Common myeloid progenitor, CD34-positive (primary cell): ENCODE results near the gene ELK3.

Source experiments
- CTCF ChIA-PET: fragments of 350-600 bp; sonication (Branson Sonifier 250); formaldehyde crosslinking; loops from one replicate; lab custom pipeline; 2021; ENCODE audit warnings: antibody characterized with exemption; lab: Charles Lee
- POLR2A ChIA-PET: fragments of 350-600 bp; sonication (Branson Sonifier 250); formaldehyde crosslinking; loops from one replicate; lab custom pipeline; 2021; ENCODE audit warnings: antibody characterized with exemption; lab: Charles Lee
- DNase-seq, 3 donors: peaks; one replicate each; pipeline versions ENCODE4 v3.0.0 to v3.0.0-alpha.2; 2013
- H3K27ac ChIP-seq, 2 experiments: 1 replicate in 1 of 2; 2 replicates in 1 of 2; pipeline ENCODE4 v1.7.0; 2013; ENCODE audit warnings: inconsistent platforms in 2 of 2, low read length in 2 of 2, mild to moderate bottlenecking in 2 of 2, low read depth in 1 of 2, moderate library complexity in 1 of 2; ENCODE audit not compliant: severe bottlenecking in 2 of 2, insufficient read depth in 1 of 2, poor library complexity in 1 of 2
- H3K27me3 ChIP-seq, 5 experiments: replicated peaks in 2 of 5; 1 replicate in 3 of 5; 2 replicates in 2 of 5; pipeline versions ENCODE4 v1.6.1 to v1.7.0; 2013; ENCODE audit warnings: low read length in 4 of 5, mild to moderate bottlenecking in 2 of 5, moderate library complexity in 2 of 5, inconsistent platforms in 1 of 5; ENCODE audit not compliant: insufficient read depth in 5 of 5, control insufficient read depth in 4 of 5
- H3K36me3 ChIP-seq, 4 experiments: 1 replicate in 2 of 4; 2 replicates in 2 of 4; pipeline versions ENCODE4 v1.6.1 to v1.7.0; 2013; ENCODE audit warnings: low read length in 3 of 4, control low read depth in 1 of 4, mild to moderate bottlenecking in 1 of 4; ENCODE audit not compliant: control insufficient read depth in 4 of 4, insufficient read depth in 4 of 4
- H3K4me1 ChIP-seq, 4 experiments: 1 replicate in 3 of 4; 2 replicates in 1 of 4; pipeline versions ENCODE4 v1.6.1 to v1.7.1; 2013; ENCODE audit warnings: low read length in 3 of 4, mild to moderate bottlenecking in 3 of 4, control low read depth in 1 of 4, inconsistent platforms in 1 of 4, moderate library complexity in 1 of 4; ENCODE audit not compliant: control insufficient read depth in 4 of 4, insufficient read depth in 4 of 4; ENCODE audit errors: control extremely low read depth in 1 of 4
- H3K4me3 ChIP-seq, 7 experiments: 1 replicate in 4 of 7; 2 replicates in 3 of 7; pipeline versions ENCODE4 v1.5.1 to v1.7.0; 2013; ENCODE audit warnings: mild to moderate bottlenecking in 7 of 7, low read length in 6 of 7, moderate library complexity in 6 of 7, inconsistent platforms in 2 of 7, low read depth in 2 of 7, control low read depth in 1 of 7; ENCODE audit not compliant: insufficient read depth in 4 of 7, control insufficient read depth in 1 of 7; ENCODE audit errors: extremely low read depth in 1 of 7
- H3K9me3 ChIP-seq, 5 experiments: 1 replicate in 4 of 5; 2 replicates in 1 of 5; pipeline versions ENCODE4 v1.6.1 to v1.7.1; 2013; ENCODE audit warnings: low read length in 4 of 5, mild to moderate bottlenecking in 2 of 5, inconsistent platforms in 1 of 5, low read depth in 1 of 5, moderate library complexity in 1 of 5; ENCODE audit not compliant: control insufficient read depth in 4 of 5, insufficient read depth in 2 of 5; ENCODE audit errors: control extremely low read depth in 1 of 5
- WGBS: methylation state at CpG from one replicate; pipeline ENCODE4 v1.1.5; 2013; ENCODE audit not compliant: insufficient coverage; 5-methylcytosine and 5-hydroxymethylcytosine counted together

The ELK3 gene

DNA sequence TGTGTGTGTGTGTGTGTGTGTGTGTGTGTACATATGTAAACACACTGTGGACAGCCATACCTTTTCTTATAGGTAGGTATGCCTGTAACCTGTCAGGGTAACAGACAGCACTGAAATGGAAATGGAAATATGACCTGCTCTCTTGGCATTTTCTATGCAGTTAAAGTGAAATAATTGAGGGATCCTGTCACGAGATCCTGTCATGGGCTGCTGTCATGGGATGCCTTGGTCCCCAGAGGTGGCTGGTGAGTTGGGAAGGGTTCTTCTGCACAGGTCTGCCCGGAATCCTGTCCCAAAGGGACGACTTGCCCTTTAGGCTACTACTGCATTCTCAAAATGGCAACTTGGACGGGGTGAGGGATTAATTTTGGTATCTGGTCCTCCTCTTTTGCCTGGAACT, 47.3 kb downstream of the ELK3 start:
- WGBS: 92% methylated on average over 2 of the region's 4 CpGs
- no peaks in the 10 kb centered on the region for H3K27me3 ChIP-seq
- no peaks in the 10 kb centered on the region for H3K9me3 ChIP-seq
- peaks cover 2 to 61% (median 39%) of the 10 kb centered on the region in 4 experiments for H3K4me1 ChIP-seq
- DNase-seq: no peak
- peak overlapping the region in 1 of 2 experiments; percentile 74 for H3K27ac ChIP-seq
- ChIA-PET CTCF (interaction anchor here (1.7 to 2.2 kb wide), 2 partner anchors 8 to 25 kb away, joined by 7 to 8 read pairs; no protein-coding TSS in a partner anchor), POLR2A (no interaction called here)
- H3K4me3 ChIP-seq: no peak overlapping the region
- peaks cover 0 to 34% (median 17%) of the 10 kb centered on the region in 4 experiments for H3K36me3 ChIP-seq

DNA sequence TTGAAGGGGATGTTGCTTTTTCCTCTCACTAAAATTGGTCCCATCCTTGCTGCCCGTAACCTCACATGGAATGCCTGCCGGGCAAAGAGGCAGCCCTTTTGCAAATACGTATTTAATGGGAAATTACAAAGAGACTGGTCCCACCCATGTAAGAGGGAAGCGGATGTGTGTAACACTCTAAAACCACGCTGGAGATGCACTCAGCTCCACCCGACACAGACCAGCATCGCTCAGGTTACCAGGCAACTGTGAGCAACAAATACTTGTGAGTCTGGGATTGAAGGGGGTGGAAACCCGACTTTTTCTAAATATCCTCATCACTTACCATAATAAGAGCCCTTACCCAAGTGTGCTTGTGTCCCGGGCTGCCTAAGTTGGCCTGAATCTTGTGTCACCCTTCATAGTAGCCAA, 47.7 kb downstream of the ELK3 start:
- H3K4me3 ChIP-seq: no peak overlapping the region
- H3K27me3 ChIP-seq: no peaks in the 10 kb centered on the region
- peaks cover 0 to 38% (median 21%) of the 10 kb centered on the region in 4 experiments for H3K36me3 ChIP-seq
- H3K4me1 ChIP-seq: peaks cover 2 to 57% (median 35%) of the 10 kb centered on the region in 4 experiments
- H3K27ac ChIP-seq: peak overlapping the region; percentile 33 to 74
- WGBS: 60% methylated on average over 3 of the region's 9 CpGs
- DNase-seq: peak; percentile 61 to 89 (median 88)
- CTCF ChIA-PET: interaction anchor here (1.7 kb wide), 1 partner anchor 24 kb away, joined by 8 read pairs; no protein-coding TSS in a partner anchor
- no peaks in the 10 kb centered on the region for H3K9me3 ChIP-seq
- POLR2A ChIA-PET: no interaction called here

DNA sequence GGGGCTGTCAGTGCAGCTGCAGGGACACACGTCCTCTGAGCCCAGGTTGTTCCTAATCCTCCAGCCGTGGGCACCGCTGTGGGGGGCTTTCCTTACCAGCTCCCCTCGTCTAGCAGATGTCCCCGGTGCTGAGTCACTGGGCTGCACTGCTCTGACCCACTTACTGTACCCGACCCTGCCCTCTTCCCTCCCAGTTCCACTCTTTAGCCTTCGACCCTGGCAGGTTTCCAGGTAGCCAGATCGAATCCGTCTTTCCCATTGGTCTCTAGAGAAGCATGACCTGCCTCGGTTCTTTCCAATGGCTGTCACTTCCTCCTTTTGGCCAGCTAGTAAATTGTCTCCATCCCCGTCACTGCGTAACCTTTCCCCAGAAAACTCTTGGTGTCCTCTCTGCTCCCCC, 48.4 kb downstream of the ELK3 start:
- no peaks in the 10 kb centered on the region for H3K27me3 ChIP-seq
- ChIA-PET CTCF (interaction anchor here (1.7 kb wide), 1 partner anchor 24 kb away, joined by 8 read pairs; no protein-coding TSS in a partner anchor), POLR2A (no interaction called here)
- peak overlapping the region; percentile 33 to 74 for H3K27ac ChIP-seq
- H3K4me3 ChIP-seq: no peak overlapping the region
- peaks cover 2 to 49% (median 28%) of the 10 kb centered on the region in 4 experiments for H3K4me1 ChIP-seq
- DNase-seq: peak in 2 of 3 donors; percentile 50 to 56
- 89% methylated on average over 11 of the region's 12 CpGs for WGBS
- no peaks in the 10 kb centered on the region for H3K9me3 ChIP-seq
- H3K36me3 ChIP-seq: peaks cover 0 to 46% (median 28%) of the 10 kb centered on the region in 4 experiments

DNA sequence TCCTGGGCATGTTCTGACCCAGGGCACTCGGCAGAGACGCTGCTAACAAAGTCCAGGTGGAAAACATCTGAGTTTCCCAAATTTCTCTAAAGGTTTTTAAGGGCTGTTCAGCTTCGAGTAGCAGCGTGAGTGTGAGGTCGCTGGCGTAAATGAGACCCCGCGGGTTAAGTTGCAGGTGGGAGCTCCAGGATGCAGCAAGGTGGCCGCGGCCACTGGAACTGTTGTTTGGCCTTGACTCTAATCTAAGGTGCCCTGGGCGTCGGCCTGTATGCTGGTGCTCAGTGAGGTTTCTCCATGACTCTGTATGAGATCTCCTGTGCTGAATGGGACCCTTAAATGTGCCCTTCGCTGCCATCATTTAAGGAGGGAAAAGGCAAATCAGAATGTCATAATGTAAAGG, 50.7 kb downstream of the ELK3 start:
- Histone ChIP-seq H3K4me1 (peaks cover 0 to 36% (median 14%) of the 10 kb centered on the region in 4 experiments), H3K9me3 (no peaks in the 10 kb centered on the region), H3K4me3 (no peak overlapping the region), H3K36me3 (peaks cover 0 to 65% (median 41%) of the 10 kb centered on the region in 4 experiments), H3K27me3 (no peaks in the 10 kb centered on the region), H3K27ac (no peak overlapping the region)
- POLR2A ChIA-PET: no interaction called here
- CTCF ChIA-PET: interaction anchor here (1.3 to 1.7 kb wide), 2 partner anchors 10 to 11 kb away, joined by 3 to 6 read pairs; no protein-coding TSS in a partner anchor
- WGBS: 93% methylated on average over 13 of the region's 13 CpGs
- no peak for DNase-seq

DNA sequence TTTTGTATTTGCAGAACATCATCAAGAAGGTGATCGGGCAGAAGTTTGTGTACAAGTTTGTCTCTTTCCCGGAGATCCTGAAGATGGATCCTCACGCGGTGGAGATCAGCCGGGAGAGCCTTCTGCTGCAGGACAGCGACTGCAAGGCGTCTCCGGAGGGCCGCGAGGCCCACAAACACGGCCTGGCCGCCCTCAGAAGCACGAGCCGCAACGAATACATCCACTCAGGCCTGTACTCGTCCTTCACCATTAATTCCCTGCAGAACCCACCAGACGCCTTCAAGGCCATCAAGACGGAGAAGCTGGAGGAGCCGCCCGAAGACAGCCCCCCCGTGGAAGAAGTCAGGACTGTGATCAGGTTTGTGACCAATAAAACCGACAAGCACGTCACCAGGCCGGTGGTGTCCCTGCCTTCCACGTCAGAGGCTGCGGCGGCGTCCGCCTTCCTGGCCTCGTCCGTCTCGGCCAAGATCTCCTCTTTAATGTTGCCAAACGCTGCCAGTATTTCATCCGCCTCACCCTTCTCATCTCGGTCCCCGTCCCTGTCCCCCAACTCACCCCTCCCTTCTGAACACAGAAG, 52.8 kb downstream of the ELK3 start:
- ChIA-PET POLR2A (no interaction called here), CTCF (interaction anchor here (3.1 kb wide), 1 partner anchor 15 kb away, joined by 10 read pairs; no protein-coding TSS in a partner anchor)
- Histone ChIP-seq H3K27me3 (no peaks in the 10 kb centered on the region), H3K27ac (no peak overlapping the region), H3K4me3 (no peak overlapping the region), H3K4me1 (peaks cover 0 to 24% (median 3%) of the 10 kb centered on the region in 4 experiments), H3K36me3 (peaks cover 2 to 74% (median 53%) of the 10 kb centered on the region in 4 experiments), H3K9me3 (no peaks in the 10 kb centered on the region)
- 96% methylated on average over 35 of the region's 36 CpGs for WGBS
- DNase-seq: no peak

DNA sequence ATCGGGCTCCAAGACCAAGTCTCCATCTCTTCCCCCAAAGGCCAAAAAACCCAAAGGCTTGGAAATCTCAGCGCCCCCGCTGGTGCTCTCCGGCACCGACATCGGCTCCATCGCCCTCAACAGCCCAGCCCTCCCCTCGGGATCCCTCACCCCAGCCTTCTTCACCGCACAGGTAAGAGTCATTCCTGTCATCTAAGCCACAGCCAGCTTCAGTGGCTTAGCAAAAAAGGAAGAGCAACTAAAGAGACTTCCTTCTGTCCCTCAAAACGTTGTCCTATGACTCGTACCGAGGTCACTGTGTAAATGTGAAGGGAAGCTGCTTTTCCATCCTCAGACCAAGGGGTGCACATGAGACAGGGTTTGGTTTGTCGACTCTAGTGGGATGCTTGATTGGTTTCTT, 53.4 kb downstream of the ELK3 start:
- H3K9me3 ChIP-seq: no peaks in the 10 kb centered on the region
- no peaks in the 10 kb centered on the region for H3K27me3 ChIP-seq
- H3K4me1 ChIP-seq: peaks cover 0 to 18% (median under 1%) of the 10 kb centered on the region in 4 experiments
- DNase-seq: no peak
- H3K4me3 ChIP-seq: no peak overlapping the region
- ChIA-PET CTCF (interaction anchor here (1.0 to 3.1 kb wide), 2 partner anchors 15 to 160 kb away, joined by 3 to 10 read pairs; no protein-coding TSS in a partner anchor), POLR2A (no interaction called here)
- no peak overlapping the region for H3K27ac ChIP-seq
- 82% methylated on average over 7 of the region's 13 CpGs for WGBS
- H3K36me3 ChIP-seq: peaks cover 2 to 74% (median 52%) of the 10 kb centered on the region in 4 experiments
